ENCODE results near the gene KLRC3.

- TF ChIP-seq ZNF70 (CRISPR knock-in tag; IDR thresholded peaks at IDR 0.05), result no peak
- TF ChIP-seq ZFP30 (CRISPR knock-in tag; IDR thresholded peaks at IDR 0.05), result no peak
- no peak for TF ChIP-seq ARNTL (CRISPR knock-in tag; IDR thresholded peaks at IDR 0.05; ENCODE audit: borderline replicate concordance, low read depth)
- TF ChIP-seq PATZ1 (CRISPR knock-in tag; IDR thresholded peaks at IDR 0.05; ENCODE audit: borderline replicate concordance), result no peak
- TF ChIP-seq ESRRG (CRISPR knock-in tag; IDR thresholded peaks at IDR 0.05), result no peak
- TF ChIP-seq PPARA (CRISPR knock-in tag; IDR thresholded peaks at IDR 0.05; ENCODE audit: borderline replicate concordance), result no peak
- TF ChIP-seq CREB5 (CRISPR knock-in tag; IDR thresholded peaks at IDR 0.05; ENCODE audit: low read depth), result no peak
- TF ChIP-seq ZNF565 (CRISPR knock-in tag; conservative IDR thresholded peaks at IDR 0.05; ENCODE audit: low read depth), result no peak
- no peak for TF ChIP-seq ZFP3 (CRISPR knock-in tag; IDR thresholded peaks at IDR 0.05)
- TF ChIP-seq RARB (CRISPR knock-in tag; IDR thresholded peaks at IDR 0.05), result no peak
- no peak for TF ChIP-seq CSDC2 (CRISPR knock-in tag; IDR thresholded peaks at IDR 0.05)
- TF ChIP-seq OSR1 (CRISPR knock-in tag; IDR thresholded peaks at IDR 0.05), result no peak
- no peak for TF ChIP-seq BACH2 (CRISPR knock-in tag; IDR thresholded peaks at IDR 0.05; ENCODE audit: borderline replicate concordance)
- no peak for TF ChIP-seq GLIS3 (CRISPR knock-in tag; IDR thresholded peaks at IDR 0.05)
These were observed 32.8 kb upstream of the KLRC3 start, which contains the start of gene KLRC1 for GRCh38 chr12:10453156-10453555.

Measured in SK-N-SH treated with all-trans-retinoic acid at 6 μM for 48 hours (cell line).